Stimulated activated CD4-positive, alpha-beta T cell treated with anti-CD3 and anti-CD28 coated beads, Interleukin-4, amount 100 ng/mL, for 24 hours (primary cell): ENCODE data around the gene OR6B2.

ENCODE experiments used
- DNase-seq: peaks from one replicate; pipeline ENCODE4 v3.0.0-alpha.2; 2020

OR6B2 gene

GRCh38 chr2:240037358-240037757 is 7.1 kb upstream of the OR6B2 start:
- DNase-seq = no peak

- no peak for DNase-seq
Observed at GRCh38 chr2:240033330-240033678, 3.1 kb upstream of the OR6B2 start.

- DNase-seq = no peak
Observed at GRCh38 chr2:240032406-240033329, 2.4 kb upstream of the OR6B2 start.

GRCh38 chr2:240024766-240025165 is 5.5 kb downstream of the OR6B2 start:
- DNase-seq = peak; percentile 25

- DNase-seq = no peak
Observed at GRCh38 chr2:240023792-240024191, 6.4 kb downstream of the OR6B2 start.

GRCh38 chr2:240021488-240022104 is 8.6 kb downstream of the OR6B2 start:
- DNase-seq = peak; percentile 68

GRCh38 chr2:240018071-240018750 is 12.0 kb downstream of the OR6B2 start:
- DNase-seq = no peak

- no peak for DNase-seq
Observed at GRCh38 chr2:240014327-240014726, 15.9 kb downstream of the OR6B2 start.

- no peak for DNase-seq
Observed at GRCh38 chr2:240013343-240013742, 16.9 kb downstream of the OR6B2 start.

- DNase-seq = no peak
Observed at GRCh38 chr2:240002983-240003382, 27.2 kb downstream of the OR6B2 start.

- DNase-seq = no peak
Observed at GRCh38 chr2:240000671-240001070, 29.6 kb downstream of the OR6B2 start.

GRCh38 chr2:239997686-239998409 is 32.4 kb downstream of the OR6B2 start:
- no peak for DNase-seq

GRCh38 chr2:239994086-239994485 is 36.1 kb downstream of the OR6B2 start:
- no peak for DNase-seq

GRCh38 chr2:239993291-239993690 is 36.9 kb downstream of the OR6B2 start:
- no peak for DNase-seq

GRCh38 chr2:239991689-239992314 is 38.4 kb downstream of the OR6B2 start:
- peak; percentile 11 for DNase-seq

- no peak for DNase-seq
Observed at GRCh38 chr2:239990966-239991365, 39.3 kb downstream of the OR6B2 start.

- DNase-seq = no peak
Observed at GRCh38 chr2:239985356-239985755, 44.9 kb downstream of the OR6B2 start.

GRCh38 chr2:239984421-239985194 is 45.6 kb downstream of the OR6B2 start:
- DNase-seq = no peak

GRCh38 chr2:239983004-239983778 is 47.0 kb downstream of the OR6B2 start:
- DNase-seq = no peak
